Kidney (tissue), 14 donors: Measurements from ENCODE around the gene RALGPS1. TPM values are rescaled to one million over a fixed set of nuclear protein-coding genes. Genes with fewer than 3 reads are reported as not detected.

ENCODE experiments used
- DNase-seq, 5 donors: peaks; one replicate each; pipeline ENCODE4 v3.0.0-alpha.2; 2013 to 2020
- FAIRE-seq: peaks from 2 replicates; lab custom pipeline; 2012; peaks lifted over from hg19 to GRCh38; lab: Jason Lieb, UNC
- H3K27ac ChIP-seq, 2 donors: one replicate each; pipeline ENCODE4 v1.7.0; 2013; ENCODE audit warnings: low read depth in 2 of 2, low read length in 2 of 2, inconsistent platforms in 1 of 2
- H3K27me3 ChIP-seq: one replicate; pipeline ENCODE4 v1.7.1; 2013; ENCODE audit warnings: low read length, inconsistent platforms; ENCODE audit not compliant: control insufficient read depth, insufficient read depth
- H3K36me3 ChIP-seq, 3 donors: one replicate each; pipeline versions ENCODE4 v1.7.0 to v1.7.1; 2013; ENCODE audit warnings: low read length in 3 of 3, control low read depth in 1 of 3, inconsistent platforms in 1 of 3; ENCODE audit not compliant: insufficient read depth in 3 of 3, control insufficient read depth in 2 of 3
- H3K4me1 ChIP-seq, 3 donors: one replicate each; pipeline versions ENCODE4 v1.7.0 to v1.7.1; 2013; ENCODE audit warnings: low read length in 3 of 3, inconsistent platforms in 1 of 3, low read depth in 1 of 3; ENCODE audit not compliant: control insufficient read depth in 2 of 3, insufficient read depth in 2 of 3
- H3K4me3 ChIP-seq, 3 donors: one replicate each; pipeline versions ENCODE4 v1.7.0 to v1.8.1; 2013; ENCODE audit warnings: low read length in 3 of 3, control low read depth in 1 of 3, inconsistent platforms in 1 of 3
- H3K9ac ChIP-seq, 3 donors: one replicate each; pipeline versions ENCODE4 v1.7.0 to v1.7.1; 2013; ENCODE audit warnings: low read length in 3 of 3, control low read depth in 1 of 3, inconsistent platforms in 1 of 3
- H3K9me3 ChIP-seq, 3 donors: one replicate each; pipeline versions ENCODE4 v1.7.0 to v1.7.1; 2013; ENCODE audit warnings: low read length in 3 of 3, control low read depth in 1 of 3, inconsistent platforms in 1 of 3; ENCODE audit not compliant: control insufficient read depth in 2 of 3, insufficient read depth in 1 of 3
- CTCF ChIP-seq: IDR thresholded peaks from 3 replicates; pipeline ENCODE4 v1.5.1; 2012; ENCODE audit warnings: mild to moderate bottlenecking, moderate library complexity, borderline replicate concordance; ENCODE audit not compliant: insufficient read depth; ENCODE audit errors: extremely low read depth
- intact Hi-C: fragments of 100-400 bp; cut with DNase I; formaldehyde crosslinking; loops from one replicate; pipeline ENCODE4 v1.11.1; 2022
- polyA plus RNA-seq: library from polyadenylated mRNA; stranded (reverse); fragments of 350-450 nt; fragmentation: Illumina TruSeq; extraction: RNeasy Lipid Tissue Mini Kit (QIAGEN cat#74804); gene quantifications from one replicate; pipeline ENCODE4 v1.2.3, GENCODE V29; 2014; ENCODE audit warnings: low read depth, low replicate concordance; ENCODE audit not compliant: insufficient read depth
- total RNA-seq: library from RNA; stranded (reverse); fragmentation: NEBNext Ultra II Directional; extraction: Animal tissue kit (Norgen Biotek cat#: 25700); gene quantifications from one replicate; pipeline ENCODE4 v1.2.1, GENCODE V29; 2021
- donor health status: control.
- donor health status: control.
- donor health status: control.
- donor health status: control.
- donor health status: control.
- donor health status: DM: yes; HTN: yes; CAD: no.
- donor health status: Normal renal cell carcinoma (clear cell type).

RALGPS1 gene
- total and polyA plus RNA-seq, 2 donors from 2014 or later: 9.4 to 25.2 TPM

GRCh38 chr9:127124111-127124531 is 209.5 kb downstream of the RALGPS1 start:
- intact Hi-C loops: no loop called here
- Histone ChIP-seq H3K4me3 (no peak overlapping the region), H3K27me3 (peaks cover 2% of the 10 kb centered on the region), H3K27ac (no peak overlapping the region), H3K4me1 (peaks cover 4 to 15% (median 8%) of the 10 kb centered on the region in 3 donors), H3K9ac (no peak overlapping the region), H3K9me3 (no peaks in the 10 kb centered on the region), H3K36me3 (no peaks in the 10 kb centered on the region)
- DNase-seq (no peak), FAIRE-seq (no peak)
- no peak for TF ChIP-seq CTCF

GRCh38 chr9:127124792-127125191 is 210.2 kb downstream of the RALGPS1 start:
- H3K27ac ChIP-seq: no peak overlapping the region
- no peaks in the 10 kb centered on the region for H3K36me3 ChIP-seq
- peaks cover 2% of the 10 kb centered on the region for H3K27me3 ChIP-seq
- TF ChIP-seq CTCF: no peak
- intact Hi-C loops: no loop called here
- DNase-seq (no peak), FAIRE-seq (no peak)
- no peak overlapping the region for H3K9ac ChIP-seq
- H3K4me3 ChIP-seq: no peak overlapping the region
- no peaks in the 10 kb centered on the region for H3K9me3 ChIP-seq
- H3K4me1 ChIP-seq: peaks cover 4 to 15% (median 8%) of the 10 kb centered on the region in 3 donors

- H3K4me3 ChIP-seq: no peak overlapping the region
- DNase-seq (no peak), FAIRE-seq (no peak)
- no peaks in the 10 kb centered on the region for H3K9me3 ChIP-seq
- no peak overlapping the region for H3K27ac ChIP-seq
- peaks cover 2% of the 10 kb centered on the region for H3K27me3 ChIP-seq
- peaks cover 4 to 12% (median 10%) of the 10 kb centered on the region in 3 donors for H3K4me1 ChIP-seq
- TF ChIP-seq CTCF: no peak
- intact Hi-C loops: no loop called here
- no peak overlapping the region for H3K9ac ChIP-seq
- no peaks in the 10 kb centered on the region for H3K36me3 ChIP-seq
These were observed 212.4 kb downstream of the RALGPS1 start for GRCh38 chr9:127126971-127127370.
